Upper lobe of left lung (tissue), 6 donors: ENCODE results near the gene SLC18A3. TPM values are rescaled to one million over a fixed set of nuclear protein-coding genes. Genes with fewer than 3 reads are reported as not detected.

Experiments used
- ATAC-seq, 2 donors: fragments of 200-7000 bp; cut with Tn5 transposase; one replicate each; pipeline ENCODE4 v1.9.1; 2022; ENCODE audit warnings: mild to moderate bottlenecking in 2 of 2, moderate library complexity in 2 of 2; ENCODE audit not compliant: low FRiP score in 2 of 2
- DNase-seq, 2 donors: peaks; one replicate each; pipeline ENCODE4 v3.0.0-alpha.2; 2019 to 2020
- H3K27ac ChIP-seq, 4 donors: fragments of 200-600 bp; sonication (generic); one replicate each; pipeline ENCODE4 v1.5.1; 2016 to 2019
- H3K27me3 ChIP-seq, 4 donors: fragments of 200-600 bp; sonication (generic); one replicate each; pipeline ENCODE4 v1.5.1; 2017 to 2019
- H3K36me3 ChIP-seq, 4 donors: fragments of 200-600 bp; sonication (generic); one replicate each; pipeline ENCODE4 v1.5.1; 2016 to 2019
- H3K4me1 ChIP-seq, 4 donors: fragments of 200-600 bp; sonication (generic); one replicate each; pipeline ENCODE4 v1.5.1; 2018 to 2019
- H3K4me3 ChIP-seq, 4 donors: fragments of 200-600 bp; sonication (generic); one replicate each; pipeline ENCODE4 v1.5.1; 2017 to 2019; ENCODE audit warnings: mild to moderate bottlenecking in 2 of 4, moderate library complexity in 1 of 4
- H3K9me3 ChIP-seq, 4 donors: fragments of 200-600 bp; sonication (generic); one replicate each; pipeline ENCODE4 v1.5.1; 2018 to 2019
- CTCF ChIP-seq, 6 experiments: fragments of 450-650 bp in 4 of 6; fragments of 200-600 bp in 2 of 6; sonication (generic) in 2 of 6; IDR thresholded peaks; one replicate each; pipeline ENCODE4 v1.5.1; 2016 to 2019; ENCODE audit warnings: antibody characterized with exemption in 6 of 6
- EP300 ChIP-seq, 4 donors: sonication (generic); formaldehyde crosslinking; IDR thresholded peaks; one replicate each; pipeline ENCODE4 v1.5.1; 2017; ENCODE audit warnings: antibody characterized with exemption in 4 of 4, control low read depth in 2 of 4
- POLR2A ChIP-seq, 4 donors: fragments of 450-650 bp; IDR thresholded peaks; one replicate each; pipeline ENCODE4 v1.5.1; 2016 to 2017; ENCODE audit warnings: antibody characterized with exemption in 4 of 4, mild to moderate bottlenecking in 2 of 4
- POLR2AphosphoS5 ChIP-seq, 2 donors: sonication (generic); formaldehyde crosslinking; IDR thresholded peaks; one replicate each; pipeline ENCODE4 v1.5.1; 2017; ENCODE audit warnings: antibody characterized with exemption in 2 of 2
- WGBS, 2 donors: methylation state at CpG; one replicate each; pipeline ENCODE4 v1.1.5; 2017 to 2018; 5-methylcytosine and 5-hydroxymethylcytosine counted together
- total RNA-seq, 6 donors: library from RNA; depleted of rRNA in 4 of 6; stranded (reverse); fragments of >200 nt in 4 of 6; gene quantifications; one replicate each; pipeline versions ENCODE4 v1.1.0 to v1.2.1, GENCODE V29; 2016 to 2021
- donor health status: DM: no; HTN: no; CAD: no; lungs with moderate emphysema.
- donor health status: DM: no; HTN: yes; CAD: no; lungs with severe emphysema.

The SLC18A3 gene
- total RNA-seq, 6 donors from 2014 or later: not detected

DNA sequence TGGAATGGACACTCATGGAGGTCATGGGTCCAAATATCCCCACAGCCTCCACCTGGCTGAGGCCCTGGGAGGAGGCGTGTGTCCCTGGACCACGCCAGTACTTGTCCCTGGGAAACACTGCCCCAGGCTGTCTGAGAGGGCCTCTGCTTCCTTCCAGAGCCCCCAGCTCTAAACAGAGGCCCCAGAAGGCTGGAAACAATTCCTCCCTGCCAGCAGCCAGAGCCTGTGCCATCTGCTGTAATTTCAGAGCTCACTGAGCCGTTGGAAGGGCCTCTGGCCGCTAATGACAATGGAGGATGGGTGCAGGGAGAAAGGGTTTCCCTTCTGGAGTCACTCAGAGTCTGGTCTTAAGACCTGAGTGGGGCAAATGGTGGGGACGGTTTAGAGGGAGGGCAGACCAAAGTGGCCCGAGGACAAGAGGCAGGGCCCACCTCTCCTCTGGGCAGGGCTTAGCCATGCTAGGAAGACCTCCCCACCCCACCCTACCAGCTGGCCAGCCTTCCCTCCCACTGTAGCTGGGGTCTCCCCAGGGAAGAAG is 10.8 kb downstream of the SLC18A3 start:
- Histone ChIP-seq H3K4me3 (no peak overlapping the region), H3K36me3 (no peaks in the 10 kb centered on the region), H3K4me1 (no peaks in the 10 kb centered on the region), H3K9me3 (no peaks in the 10 kb centered on the region), H3K27ac (no peak overlapping the region), H3K27me3 (no peaks in the 10 kb centered on the region)
- ATAC-seq (no peak), DNase-seq (no peak)
- TF ChIP-seq POLR2A (IDR thresholded peaks at IDR 0.05) (no peak), CTCF (IDR thresholded peaks at IDR 0.05) (no peak), EP300 (IDR thresholded peaks at IDR 0.05) (no peak), POLR2AphosphoS5 (IDR thresholded peaks at IDR 0.05) (no peak)
- 65% methylated on average over 5 to 6 of the region's 6 CpGs for WGBS, 2 donors

- H3K4me1 ChIP-seq: no peaks in the 10 kb centered on the region
- H3K36me3 ChIP-seq: no peaks in the 10 kb centered on the region
- TF ChIP-seq POLR2A (IDR thresholded peaks at IDR 0.05) (no peak), CTCF (IDR thresholded peaks at IDR 0.05) (no peak), POLR2AphosphoS5 (IDR thresholded peaks at IDR 0.05) (no peak), EP300 (IDR thresholded peaks at IDR 0.05) (no peak)
- 43 to 60% methylated on average over 6 of the region's 6 CpGs for WGBS, 2 donors
- no peaks in the 10 kb centered on the region for H3K27me3 ChIP-seq
- no peak overlapping the region for H3K4me3 ChIP-seq
- no peaks in the 10 kb centered on the region for H3K9me3 ChIP-seq
- DNase-seq (peak in 1 of 2 donors; percentile 3), ATAC-seq (no peak)
- no peak overlapping the region for H3K27ac ChIP-seq
Observed at GRCh38 chr10:49621561-49621960, 11.5 kb downstream of the SLC18A3 start.

GRCh38 chr10:49622426-49623425 is 12.6 kb downstream of the SLC18A3 start:
- H3K4me1 ChIP-seq: no peaks in the 10 kb centered on the region

GRCh38 chr10:49624629-49625028 is 14.5 kb downstream of the SLC18A3 start:
- TF ChIP-seq POLR2A (IDR thresholded peaks at IDR 0.05): no peak
- TF ChIP-seq POLR2AphosphoS5 (IDR thresholded peaks at IDR 0.05): no peak
- TF ChIP-seq EP300 (IDR thresholded peaks at IDR 0.05): no peak
- no peak for TF ChIP-seq CTCF (IDR thresholded peaks at IDR 0.05)
- DNase-seq (no peak), ATAC-seq (no peak)
- no peaks in the 10 kb centered on the region for H3K27me3 ChIP-seq
- H3K9me3 ChIP-seq: no peaks in the 10 kb centered on the region
- WGBS, 2 donors: 65 to 70% methylated on average over 5 of the region's 5 CpGs
- H3K36me3 ChIP-seq: no peaks in the 10 kb centered on the region
- H3K4me1 ChIP-seq: no peaks in the 10 kb centered on the region
- no peak overlapping the region for H3K27ac ChIP-seq
- no peak overlapping the region for H3K4me3 ChIP-seq

More at GRCh38 chr10:49622426-49623425, 12.6 kb downstream of the SLC18A3 start:
- peak in 1 of 2 donors; percentile 8 for DNase-seq
- Histone ChIP-seq H3K9me3 (no peaks in the 10 kb centered on the region), H3K4me3 (no peak overlapping the region), H3K36me3 (no peaks in the 10 kb centered on the region), H3K27me3 (no peaks in the 10 kb centered on the region), H3K27ac (no peak overlapping the region)
- WGBS, 2 donors: 63 to 68% methylated on average over 11 of the region's 11 CpGs
- TF ChIP-seq CTCF (IDR thresholded peaks at IDR 0.05): no peak
- no peak for ATAC-seq
